ENCODE data around the gene CEP164.

DNA sequence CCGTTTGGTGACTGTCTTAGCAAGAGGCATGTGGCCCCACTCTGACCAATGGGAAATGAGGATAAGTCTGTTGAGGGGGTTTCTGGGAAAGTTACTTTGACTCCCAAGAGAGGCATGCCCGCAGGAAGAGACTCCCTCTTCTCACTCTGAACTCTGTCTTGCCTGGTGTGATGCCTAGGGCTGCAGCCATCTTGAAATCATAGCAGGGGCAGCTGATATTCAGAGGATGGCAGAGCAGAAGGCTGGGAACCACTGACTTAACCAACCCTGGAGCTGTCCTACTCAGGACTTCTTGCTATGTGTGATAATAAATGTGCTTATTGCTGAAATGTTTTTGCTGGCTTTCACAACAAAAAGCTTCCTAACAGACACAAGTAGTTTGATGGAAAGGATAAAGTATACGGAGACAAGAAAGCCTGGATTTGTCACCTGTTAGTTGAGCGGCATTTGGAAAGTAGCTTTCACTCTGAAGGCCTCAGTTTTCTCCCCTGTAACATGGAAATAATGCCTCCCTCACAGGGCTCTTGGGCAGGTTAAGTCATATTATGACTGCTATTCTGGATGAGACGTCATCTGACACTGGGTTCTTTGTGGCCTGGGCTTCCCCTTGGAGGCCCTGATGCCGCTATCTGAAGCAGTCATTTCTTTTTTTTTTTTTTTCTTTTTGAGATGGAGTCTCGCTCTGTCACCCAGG, 128.5 kb downstream of the CEP164 start:
- TF ChIP-seq CTCF (conservative IDR thresholded peaks at IDR 0.05 in 1 of 2, IDR thresholded peaks at IDR 0.05 in 1 of 2; ENCODE audit: extremely low read depth in 1 of 2, insufficient read depth in 1 of 2, low read depth in 1 of 2, low read length in 2 of 2) (no peak), EZH2 (IDR thresholded peaks at IDR 0.05; ENCODE audit: borderline replicate concordance, low read length) (no peak)
